ENCODE data around the gene PSME2. TPM values are rescaled to one million over a fixed set of nuclear protein-coding genes. Genes with fewer than 3 reads are reported as not detected.

Gene PSME2
- total and polyA plus RNA-seq, 2 donors (not counting 3 experiments of a cell fraction or from before 2014, with no cell fraction given): 66.5 to 126 TPM

DNA sequence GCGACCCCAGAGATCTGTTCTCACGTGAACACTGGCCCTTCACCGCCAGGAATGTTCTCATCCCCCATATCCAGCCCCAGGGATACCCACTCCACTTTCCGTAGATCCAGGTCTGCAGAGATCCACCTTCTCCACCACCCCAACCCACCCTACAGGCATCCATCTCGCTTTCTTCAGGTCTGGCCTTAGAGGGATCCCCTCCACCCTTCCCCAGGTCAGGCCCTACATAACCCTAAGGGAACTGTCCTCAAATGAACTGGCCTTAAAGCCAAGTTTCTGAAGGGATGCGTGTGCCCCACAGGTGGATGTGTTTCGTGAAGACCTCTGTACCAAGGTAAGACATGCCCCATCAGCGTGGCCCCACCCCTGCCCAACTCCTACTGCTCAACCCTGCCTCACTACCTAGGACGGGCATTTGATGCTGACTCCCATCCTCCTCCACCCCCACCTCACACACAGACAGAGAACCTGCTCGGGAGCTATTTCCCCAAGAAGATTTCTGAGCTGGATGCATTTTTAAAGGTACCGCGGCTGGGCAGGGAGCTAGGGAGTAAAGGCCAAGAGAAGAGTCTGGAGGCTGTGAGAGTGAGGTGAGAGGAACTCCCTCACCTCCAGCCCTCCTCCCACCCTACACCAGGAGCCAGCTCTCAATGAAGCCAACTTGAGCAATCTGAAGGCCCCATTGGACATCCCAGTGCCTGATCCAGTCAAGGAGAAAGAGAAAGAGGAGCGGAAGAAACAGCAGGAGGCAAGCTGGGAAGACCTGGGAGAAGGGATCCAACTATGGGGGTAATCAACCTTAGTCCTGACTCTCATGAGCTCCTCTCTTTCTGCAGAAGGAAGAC is 9.5 kb downstream of the PSME2 start:
- no peak overlapping the region for H2AFZ ChIP-seq (ENCODE audit: low read depth, low read length)
- H3K27ac ChIP-seq (ENCODE audit: insufficient read depth, low read depth, low read length): no peak overlapping the region
- FAIRE-seq (no peak), DNase-seq (ENCODE audit: low read depth, low spot score) (no peak)
- no peaks in the 10 kb centered on the region for H3K9me3 ChIP-seq (replicated peaks; ENCODE audit: control insufficient read depth, insufficient read depth, low read length)
- H3K79me2 ChIP-seq (ENCODE audit: control insufficient read depth, insufficient read depth, low read length): peaks cover 21% of the 10 kb centered on the region
- intact Hi-C loops (cut with micrococcal nuclease): loop anchor here (1.0 kb wide), 3 partner anchors 10 to 42 kb away; partner anchors contain the start of genes DCAF11, NRL and RNF31
- H3K9ac ChIP-seq (replicated peaks; ENCODE audit: extremely low read depth, insufficient read depth, low read length): peak overlapping the region; percentile 79
- peak overlapping the region; percentile 56 to 93 (median 90) for H3K4me3 ChIP-seq (replicated peaks in 1 of 3; ENCODE audit: insufficient read depth in 1 of 3, low read depth in 1 of 3, low read length in 3 of 3)
- peaks cover 6 to 19% of the 10 kb centered on the region in 2 experiments for H3K36me3 ChIP-seq (ENCODE audit: control insufficient read depth in 2 of 2, extremely low read depth in 1 of 2, insufficient read depth in 2 of 2, low read length in 2 of 2)
- H3K27me3 ChIP-seq (ENCODE audit: control insufficient read depth in 2 of 2, insufficient read depth in 2 of 2, low read length in 2 of 2): no peaks in the 10 kb centered on the region
- dilution Hi-C loops (cut with MboI; ENCODE audit: extremely low pct_ligation_motif_present, low sequenced_read_pairs): no loop called here
- TF ChIP-seq, protein P1, sequence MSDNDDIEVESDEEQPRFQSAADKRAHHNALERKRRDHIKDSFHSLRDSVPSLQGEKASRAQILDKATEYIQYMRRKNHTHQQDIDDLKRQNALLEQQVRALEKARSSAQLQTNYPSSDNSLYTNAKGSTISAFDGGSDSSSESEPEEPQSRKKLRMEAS (IDR thresholded peaks at IDR 0.05; ENCODE audit: insufficient read depth, insufficient read length): no peak
- no peak for TF ChIP-seq GATA2 (IDR thresholded peaks at IDR 0.05; ENCODE audit: insufficient read depth, insufficient read length, low read depth, low read length)
- TF ChIP-seq EZH2 (IDR thresholded peaks at IDR 0.05; ENCODE audit: borderline replicate concordance, low read depth, low read length, severe bottlenecking): no peak
- TF ChIP-seq FOS (IDR thresholded peaks at IDR 0.05; ENCODE audit: borderline replicate concordance, insufficient read depth, low read length): no peak
- no peak for TF ChIP-seq MYC (IDR thresholded peaks at IDR 0.05; ENCODE audit: low read depth, low read length)
- TF ChIP-seq, protein P2, sequence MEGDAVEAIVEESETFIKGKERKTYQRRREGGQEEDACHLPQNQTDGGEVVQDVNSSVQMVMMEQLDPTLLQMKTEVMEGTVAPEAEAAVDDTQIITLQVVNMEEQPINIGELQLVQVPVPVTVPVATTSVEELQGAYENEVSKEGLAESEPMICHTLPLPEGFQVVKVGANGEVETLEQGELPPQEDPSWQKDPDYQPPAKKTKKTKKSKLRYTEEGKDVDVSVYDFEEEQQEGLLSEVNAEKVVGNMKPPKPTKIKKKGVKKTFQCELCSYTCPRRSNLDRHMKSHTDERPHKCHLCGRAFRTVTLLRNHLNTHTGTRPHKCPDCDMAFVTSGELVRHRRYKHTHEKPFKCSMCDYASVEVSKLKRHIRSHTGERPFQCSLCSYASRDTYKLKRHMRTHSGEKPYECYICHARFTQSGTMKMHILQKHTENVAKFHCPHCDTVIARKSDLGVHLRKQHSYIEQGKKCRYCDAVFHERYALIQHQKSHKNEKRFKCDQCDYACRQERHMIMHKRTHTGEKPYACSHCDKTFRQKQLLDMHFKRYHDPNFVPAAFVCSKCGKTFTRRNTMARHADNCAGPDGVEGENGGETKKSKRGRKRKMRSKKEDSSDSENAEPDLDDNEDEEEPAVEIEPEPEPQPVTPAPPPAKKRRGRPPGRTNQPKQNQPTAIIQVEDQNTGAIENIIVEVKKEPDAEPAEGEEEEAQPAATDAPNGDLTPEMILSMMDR (IDR thresholded peaks at IDR 0.05; ENCODE audit: extremely low read depth in 1 of 2, insufficient read depth in 1 of 2, low read depth in 1 of 2, low read length in 2 of 2): no peak
- TF ChIP-seq POLR2A (IDR thresholded peaks at IDR 0.05; ENCODE audit: low read depth, low read length): no peak
- TF ChIP-seq POLR2AphosphoS5 (IDR thresholded peaks at IDR 0.05; ENCODE audit: insufficient read depth, low read depth, low read length): no peak
- TF ChIP-seq JUN (IDR thresholded peaks at IDR 0.05; ENCODE audit: borderline replicate concordance, insufficient read depth, insufficient read length, low read depth): no peak
- H4K20me1 ChIP-seq (replicated peaks; ENCODE audit: control insufficient read depth, extremely low read depth, insufficient read depth, low read length): no peaks in the 10 kb centered on the region
- BruUV-seq (replicated peaks): no TSS peak
- POLR2A ChIA-PET: interaction anchor here (0.7 to 1.2 kb wide), 3 partner anchors 10 to 22 kb away, joined by 3 to 10 read pairs (median 4); partner anchors contain the start of genes DCAF11, NRL, PSME2 and RNF31
- H3K4me2 ChIP-seq (ENCODE audit: insufficient read depth, low read length): peak overlapping the region; percentile 63
- no peaks in the 10 kb centered on the region for H3K9me1 ChIP-seq (replicated peaks; ENCODE audit: control insufficient read depth, extremely low read depth, insufficient read depth, low read length)
- CTCF ChIA-PET: interaction anchor here (0.7 to 2.6 kb wide), 6 partner anchors 9 to 79 kb away, joined by 3 to 15 read pairs (median 10); partner anchors contain the start of genes DCAF11, IRF9, NRL and PSME2
- peaks cover 15% of the 10 kb centered on the region for H3K4me1 ChIP-seq (ENCODE audit: control insufficient read depth, extremely low read depth, insufficient read depth, low read length)
